Adrenal gland (tissue), 5 donors: ENCODE data around the gene ENTREP1.
"Not testable (repeated sequence)": the region's sequence is repeated elsewhere in the genome, so short reads cannot be mapped to it uniquely, and the experiment has no call there.

Source experiments
- POLR2A ChIP-seq, 2 donors: fragments of 450-650 bp; IDR thresholded peaks; one replicate each; pipeline ENCODE4 v1.6.1; 2017; ENCODE audit warnings: antibody characterized with exemption in 2 of 2, mild to moderate bottlenecking in 2 of 2, moderate library complexity in 1 of 2
- TF ChIP-seq, protein P1 (sequence below), 6 experiments: fragments of 450-650 bp in 4 of 6; fragments of 200-600 bp in 2 of 6; sonication (generic) in 1 of 6; IDR thresholded peaks; 1 replicate in 5 of 6; 2 replicates in 1 of 6; pipeline versions ENCODE4 v1.5.1 to v1.8.0; 2016 to 2021; ENCODE audit warnings: antibody characterized with exemption in 6 of 6, mild to moderate bottlenecking in 2 of 6, moderate library complexity in 1 of 6
- donor health status: DM: no; HTN: no; CAD: no.

DNA sequence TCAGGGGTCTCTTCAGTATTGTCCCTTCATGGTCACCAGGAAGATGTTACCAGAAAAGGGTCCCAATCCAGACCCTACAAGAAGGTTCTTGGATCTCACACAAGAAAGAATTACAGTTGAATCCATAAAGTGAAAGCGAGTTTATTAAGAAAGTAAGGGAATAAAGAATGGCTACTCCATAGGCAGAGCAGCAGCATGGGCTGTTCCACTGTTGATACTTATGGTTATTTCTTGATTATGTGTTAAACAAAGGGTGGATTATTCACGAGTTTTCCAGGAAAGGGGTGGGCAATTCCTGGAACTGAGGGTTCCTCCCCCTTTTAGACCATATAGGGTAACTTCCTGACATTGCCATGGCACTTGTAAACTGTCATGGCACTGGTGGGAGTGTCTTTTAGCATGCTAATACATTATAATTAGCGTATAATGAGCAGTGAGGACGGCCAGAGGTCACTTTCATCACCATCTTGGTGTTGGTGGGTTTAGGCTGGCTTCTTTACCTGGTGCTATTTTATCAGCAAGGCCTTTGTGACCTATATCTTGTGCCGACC, 18.0 kb upstream of the ENTREP1 start:
- TF ChIP-seq, protein P1, sequence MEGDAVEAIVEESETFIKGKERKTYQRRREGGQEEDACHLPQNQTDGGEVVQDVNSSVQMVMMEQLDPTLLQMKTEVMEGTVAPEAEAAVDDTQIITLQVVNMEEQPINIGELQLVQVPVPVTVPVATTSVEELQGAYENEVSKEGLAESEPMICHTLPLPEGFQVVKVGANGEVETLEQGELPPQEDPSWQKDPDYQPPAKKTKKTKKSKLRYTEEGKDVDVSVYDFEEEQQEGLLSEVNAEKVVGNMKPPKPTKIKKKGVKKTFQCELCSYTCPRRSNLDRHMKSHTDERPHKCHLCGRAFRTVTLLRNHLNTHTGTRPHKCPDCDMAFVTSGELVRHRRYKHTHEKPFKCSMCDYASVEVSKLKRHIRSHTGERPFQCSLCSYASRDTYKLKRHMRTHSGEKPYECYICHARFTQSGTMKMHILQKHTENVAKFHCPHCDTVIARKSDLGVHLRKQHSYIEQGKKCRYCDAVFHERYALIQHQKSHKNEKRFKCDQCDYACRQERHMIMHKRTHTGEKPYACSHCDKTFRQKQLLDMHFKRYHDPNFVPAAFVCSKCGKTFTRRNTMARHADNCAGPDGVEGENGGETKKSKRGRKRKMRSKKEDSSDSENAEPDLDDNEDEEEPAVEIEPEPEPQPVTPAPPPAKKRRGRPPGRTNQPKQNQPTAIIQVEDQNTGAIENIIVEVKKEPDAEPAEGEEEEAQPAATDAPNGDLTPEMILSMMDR (IDR thresholded peaks at IDR 0.05), result not testable (repeated sequence)
- not testable (repeated sequence) for TF ChIP-seq POLR2A (IDR thresholded peaks at IDR 0.05)
